HG03439 (cell line): Measurements from ENCODE around the gene SH2D5.

ENCODE experiments used
- ATAC-seq: cut with Tn5 transposase; IDR thresholded peaks from one replicate; pipeline ENCODE4 v1.9.1; 2021; ENCODE audit warnings: mild to moderate bottlenecking, moderate library complexity; ENCODE audit not compliant: unreplicated experiment

SH2D5 gene

GRCh38 chr1:20715406-20715805 lies 17.1 kb downstream of the SH2D5 start:
- ATAC-seq: no peak

DNA sequence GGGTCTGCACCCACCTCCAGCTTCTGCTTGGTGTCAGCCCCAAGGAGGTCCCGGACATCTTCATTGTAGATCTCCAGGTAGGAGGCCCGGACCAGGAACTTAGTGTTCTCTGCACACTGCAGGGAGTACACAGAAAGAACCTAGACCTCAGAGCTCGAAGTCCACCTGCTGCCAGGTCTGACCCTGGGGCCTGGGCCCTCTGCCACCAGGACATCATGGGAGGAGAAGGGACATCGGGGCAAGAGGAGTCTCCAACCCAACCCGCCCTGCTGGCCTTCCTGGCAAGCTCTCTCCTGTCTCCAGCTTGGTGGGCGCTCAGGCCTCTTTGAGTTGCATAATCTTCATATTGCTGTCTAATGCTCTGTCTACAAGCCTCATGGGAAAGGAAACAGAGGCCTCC lies 19.1 kb downstream of the SH2D5 start:
- ATAC-seq: no peak

- no peak for ATAC-seq
Measured at GRCh38 chr1:20712215-20712577, 20.3 kb downstream of the SH2D5 start.

- no peak for ATAC-seq
Measured at GRCh38 chr1:20711285-20712214, 21.0 kb downstream of the SH2D5 start.

DNA sequence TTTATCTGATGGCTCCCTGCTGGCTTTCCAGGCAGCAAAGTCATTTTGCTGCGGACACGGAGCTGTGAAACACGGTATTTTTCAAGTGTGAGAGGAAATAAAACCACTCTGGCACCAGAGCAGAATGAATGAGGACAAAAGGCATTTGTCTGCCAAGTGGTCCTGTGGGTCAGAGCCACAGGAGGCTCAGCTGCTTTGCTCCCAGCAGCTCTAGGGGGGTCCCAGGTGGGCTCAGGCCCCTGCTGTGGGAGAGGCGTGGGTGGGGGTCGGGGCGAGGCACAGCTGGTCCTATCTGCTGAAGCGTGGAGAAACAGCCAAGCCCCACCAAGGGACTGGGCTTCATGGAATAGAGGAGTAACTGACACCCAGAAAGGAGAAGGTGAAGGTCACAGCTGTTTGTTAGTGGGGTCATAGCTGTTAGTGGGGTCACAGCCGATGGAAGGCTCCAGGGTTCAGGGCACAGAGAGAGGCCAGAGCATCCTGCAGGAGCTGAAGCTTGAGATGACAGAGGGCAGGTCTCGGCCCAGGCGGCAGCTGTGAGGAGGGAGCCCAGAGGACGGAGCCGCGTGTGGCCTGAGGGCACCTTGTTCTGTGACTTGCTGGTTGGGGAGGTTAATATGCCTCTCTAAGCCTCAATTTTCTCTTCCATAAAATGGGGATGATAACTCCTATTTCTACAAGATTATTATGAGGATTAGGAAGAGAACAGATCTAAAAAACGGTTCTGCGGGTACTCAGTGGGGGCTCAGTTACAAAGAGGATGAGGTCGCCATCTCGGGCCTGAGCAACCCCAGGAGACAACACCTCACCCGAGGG lies 21.8 kb downstream of the SH2D5 start:
- ATAC-seq: no peak

DNA sequence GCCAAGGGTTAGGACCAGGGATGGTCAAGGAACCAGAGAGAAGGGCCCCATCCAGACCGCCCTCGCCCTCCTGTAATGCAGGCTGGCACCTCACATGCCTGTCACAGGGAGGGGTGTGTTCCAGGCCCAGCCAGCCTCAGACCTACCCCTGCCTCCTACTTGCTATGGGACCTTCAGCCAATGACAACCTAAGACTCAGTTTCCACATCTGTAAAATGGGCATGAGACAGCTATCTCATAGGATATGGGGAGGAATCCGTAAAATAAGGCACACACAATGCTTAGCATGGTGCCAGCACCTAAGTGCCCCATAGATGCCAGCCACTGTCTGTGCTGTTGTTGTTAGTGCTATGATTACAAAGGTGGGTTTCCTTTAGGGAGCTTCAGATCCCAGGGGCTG lies 22.6 kb downstream of the SH2D5 start:
- ATAC-seq: no peak

DNA sequence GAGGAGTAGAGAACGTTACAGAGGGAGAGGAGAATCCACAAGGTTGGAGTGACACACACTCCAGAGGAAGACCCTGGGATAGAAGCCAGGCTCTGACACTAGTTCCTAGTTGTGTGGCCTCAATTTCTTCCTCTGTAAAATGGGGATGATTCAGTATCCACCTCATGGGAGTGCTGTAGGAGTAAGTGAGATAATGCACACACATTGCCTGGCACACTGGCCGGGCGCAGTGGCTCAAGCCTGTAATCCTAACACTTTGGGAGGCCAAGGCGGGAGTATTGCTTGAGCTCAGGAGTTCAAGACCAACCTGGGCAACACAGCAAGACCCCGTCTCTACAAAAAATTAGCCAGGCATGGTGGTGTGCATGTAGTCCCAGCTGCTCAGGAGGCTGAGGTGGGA lies 23.6 kb downstream of the SH2D5 start:
- ATAC-seq: no peak

DNA sequence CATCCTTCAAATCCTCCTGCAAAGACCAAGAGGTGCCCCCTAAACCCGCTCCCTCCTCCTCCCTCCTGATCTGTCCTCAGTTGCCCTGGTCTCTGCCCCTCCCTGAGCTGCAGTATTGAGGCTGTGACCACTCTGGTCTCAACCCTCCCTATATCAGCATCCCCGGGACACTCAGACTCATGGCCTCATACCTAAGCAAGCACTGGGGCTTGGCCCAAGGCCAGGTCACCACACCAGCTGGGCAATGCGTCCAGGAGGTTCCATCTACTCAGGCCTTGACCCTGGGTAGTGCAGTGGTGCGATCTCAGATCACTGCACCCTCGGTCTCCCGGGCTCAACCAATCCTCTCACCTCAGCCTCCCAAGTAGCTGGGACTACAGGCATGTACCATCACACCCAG lies 24.4 kb downstream of the SH2D5 start:
- no peak for ATAC-seq

GRCh38 chr1:20706841-20707240 lies 25.7 kb downstream of the SH2D5 start:
- no peak for ATAC-seq

DNA sequence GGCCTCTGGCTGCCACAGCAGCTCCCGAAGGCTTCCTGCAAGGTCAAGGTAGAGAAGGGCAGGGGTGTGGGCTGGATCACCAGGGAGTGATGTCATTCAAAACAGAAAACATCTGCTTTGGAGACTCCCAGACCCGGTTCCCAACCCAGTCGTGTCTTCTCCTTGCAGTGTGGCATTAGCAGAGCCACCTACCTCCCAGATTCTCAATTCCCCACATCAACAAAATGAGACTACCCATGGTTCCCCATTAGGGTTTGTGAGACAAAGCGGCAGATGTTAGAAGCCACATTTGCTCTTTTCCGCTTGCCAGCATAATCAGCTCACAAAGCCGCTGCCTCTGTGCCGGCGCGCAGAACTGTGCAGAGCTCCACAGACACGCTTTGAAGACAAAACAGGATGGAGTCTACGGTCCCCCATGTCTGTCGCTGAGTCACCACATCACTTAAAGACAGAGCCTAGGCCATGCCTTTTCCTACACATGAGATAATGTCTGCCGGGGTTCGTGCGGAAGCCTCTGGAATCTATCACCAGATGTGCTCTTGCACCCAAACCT lies 27.2 kb downstream of the SH2D5 start:
- ATAC-seq: no peak

- no peak for ATAC-seq
Measured at GRCh38 chr1:20704390-20705202, 27.9 kb downstream of the SH2D5 start.

DNA sequence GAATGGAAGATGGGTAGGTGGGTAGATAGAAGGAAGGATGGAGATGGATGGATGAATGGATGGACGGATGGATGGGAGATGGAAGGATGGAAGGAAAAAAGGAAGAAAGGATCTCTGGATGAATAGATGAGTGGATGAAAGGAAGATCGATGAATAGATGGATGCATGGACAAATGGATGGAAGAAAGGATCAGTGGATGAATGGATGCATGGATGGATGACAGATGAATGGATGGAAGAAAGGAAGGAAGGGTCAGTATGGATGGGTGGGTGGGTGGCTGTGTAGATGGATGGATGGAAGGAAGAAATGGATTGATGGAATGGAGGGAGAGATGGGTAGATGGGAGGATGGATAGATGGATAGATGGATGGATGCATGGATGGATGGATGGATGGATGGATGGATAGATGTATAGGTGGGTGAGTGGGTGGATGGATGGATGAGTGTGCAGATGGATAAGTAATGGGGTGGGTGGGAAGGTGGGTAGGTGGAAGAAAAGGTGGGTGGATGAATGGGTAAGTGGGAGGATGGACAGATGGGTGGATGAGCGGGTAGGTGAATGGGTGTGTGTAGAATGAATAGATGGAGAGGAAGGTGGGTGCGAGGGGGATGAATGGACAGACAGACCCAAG lies 29.3 kb downstream of the SH2D5 start:
- no peak for ATAC-seq

DNA sequence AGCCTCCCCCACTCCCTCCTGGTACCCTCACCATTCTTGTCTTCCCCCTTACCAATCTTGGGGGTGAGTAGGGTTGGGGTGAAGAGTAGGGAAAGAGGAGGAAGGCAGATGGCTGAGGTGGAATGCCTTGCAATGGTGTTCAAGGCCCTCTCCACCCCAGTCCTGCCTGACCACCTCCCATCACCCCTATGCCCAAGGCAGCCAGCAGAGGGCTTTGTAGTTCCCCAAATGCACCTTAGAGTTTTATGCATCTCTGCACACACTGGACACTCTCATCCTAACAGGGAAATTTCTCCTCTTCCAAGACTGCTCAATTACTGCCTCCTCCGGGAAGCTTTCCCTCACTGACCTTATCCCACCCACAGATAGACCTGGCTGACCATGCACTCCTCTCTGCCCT lies 30.1 kb downstream of the SH2D5 start:
- no peak for ATAC-seq

- ATAC-seq: no peak
Measured at GRCh38 chr1:20701847-20702246, 30.7 kb downstream of the SH2D5 start.

DNA sequence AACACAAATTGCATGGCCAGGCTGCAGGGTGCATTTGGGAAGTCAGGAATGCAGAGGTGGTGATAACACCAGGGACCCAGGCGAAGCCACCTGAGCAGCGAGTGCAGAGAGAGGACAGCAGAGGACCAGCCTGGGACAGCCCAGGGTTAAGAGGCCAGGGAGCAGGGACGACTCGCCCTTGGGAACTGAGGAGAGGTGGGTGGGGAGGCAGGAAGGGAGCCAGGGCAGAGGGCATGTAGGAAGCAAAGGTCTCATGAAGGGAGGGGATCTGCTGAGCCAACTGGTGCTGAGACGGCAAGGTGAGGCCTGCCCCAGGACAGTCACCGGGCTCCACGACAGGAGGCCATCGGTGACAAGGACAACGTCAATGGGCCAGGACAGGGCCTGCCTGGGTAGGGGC lies 31.1 kb downstream of the SH2D5 start:
- no peak for ATAC-seq

- ATAC-seq: no peak
Measured at GRCh38 chr1:20700636-20701215, 31.8 kb downstream of the SH2D5 start.

- no peak for ATAC-seq
Measured at GRCh38 chr1:20699558-20699957, 32.9 kb downstream of the SH2D5 start.

DNA sequence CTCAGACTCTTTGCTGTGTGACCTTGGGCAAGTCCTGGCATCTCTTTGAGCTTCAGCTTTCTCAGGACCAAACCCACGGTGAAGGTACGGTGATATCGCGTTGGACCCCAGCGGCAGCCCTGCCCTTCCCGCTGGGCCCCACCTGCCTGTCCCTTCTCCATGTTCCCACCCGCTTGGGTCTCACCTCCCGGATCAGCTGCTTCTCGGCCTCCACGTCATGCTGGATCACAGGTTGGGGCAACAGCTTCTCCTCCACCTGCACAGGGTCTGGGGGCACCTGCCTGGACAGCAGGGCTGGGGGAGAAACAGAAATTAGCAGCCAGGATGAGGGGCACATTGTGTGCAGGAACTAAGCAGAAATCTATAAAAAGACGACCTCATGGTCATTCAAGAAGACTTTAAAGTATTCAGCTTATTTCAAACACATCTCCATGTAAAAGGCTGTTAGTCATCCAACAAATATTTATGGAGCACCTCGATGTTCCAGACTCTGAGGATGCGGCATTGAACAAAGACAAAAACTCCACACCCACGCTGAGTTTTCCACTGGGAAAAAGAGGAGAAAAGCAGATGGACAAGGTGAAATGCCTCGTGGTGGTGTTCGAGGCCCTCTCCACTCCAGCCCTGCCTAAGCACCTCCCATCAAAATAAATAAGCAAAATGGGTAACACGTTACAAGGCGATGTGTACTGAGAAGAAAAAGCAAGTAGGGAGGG lies 34.1 kb downstream of the SH2D5 start:
- no peak for ATAC-seq

GRCh38 chr1:20697563-20697962 lies 34.9 kb downstream of the SH2D5 start:
- no peak for ATAC-seq
